ENCODE data around the gene PHF23. TPM values are rescaled to one million over a fixed set of nuclear protein-coding genes. Genes with fewer than 3 reads are reported as not detected.

Gene PHF23
- total RNA-seq, 1 experiment from 2014 or later = 121 TPM

- DNase-seq (ENCODE audit: low spot score) = peak; percentile 6
- in situ Hi-C loops (cut with HindIII; ENCODE audit: low sequenced_read_pairs) = no loop called here
These were observed 27.6 kb downstream of the PHF23 start for GRCh38 chr17:7211491-7212273.

GRCh38 chr17:7208754-7209460, 30.4 kb downstream of the PHF23 start:
- in situ Hi-C loops (cut with HindIII; ENCODE audit: low sequenced_read_pairs) = no loop called here
- DNase-seq (ENCODE audit: low spot score) = no peak

GRCh38 chr17:7208027-7208571, 31.2 kb downstream of the PHF23 start:
- in situ Hi-C loops (cut with HindIII; ENCODE audit: low sequenced_read_pairs) = no loop called here
- DNase-seq (ENCODE audit: low spot score) = peak; percentile 54

- in situ Hi-C loops (cut with HindIII; ENCODE audit: low sequenced_read_pairs) = no loop called here
- DNase-seq (ENCODE audit: low spot score) = peak; percentile 66
These were observed 31.9 kb downstream of the PHF23 start for GRCh38 chr17:7207120-7208001.

- in situ Hi-C loops (cut with HindIII; ENCODE audit: low sequenced_read_pairs) = no loop called here
These were observed 33.7 kb downstream of the PHF23 start for GRCh38 chr17:7205561-7205960.

GRCh38 chr17:7204828-7205461, 34.3 kb downstream of the PHF23 start:
- in situ Hi-C loops (cut with HindIII; ENCODE audit: low sequenced_read_pairs) = no loop called here
- peak; percentile 93 for DNase-seq (ENCODE audit: low spot score)

More at GRCh38 chr17:7205561-7205960, 33.7 kb downstream of the PHF23 start:
- DNase-seq (ENCODE audit: low spot score) = no peak

- in situ Hi-C loops (cut with HindIII; ENCODE audit: low sequenced_read_pairs) = no loop called here
- peak; percentile 73 for DNase-seq (ENCODE audit: low spot score)
These were observed 34.9 kb downstream of the PHF23 start for GRCh38 chr17:7204336-7204735.

GRCh38 chr17:7203391-7203790, 35.9 kb downstream of the PHF23 start:
- DNase-seq (ENCODE audit: low spot score) = no peak
- in situ Hi-C loops (cut with HindIII; ENCODE audit: low sequenced_read_pairs) = no loop called here

GRCh38 chr17:7196651-7197401, 42.4 kb downstream of the PHF23 start:
- DNase-seq (ENCODE audit: low spot score) = no peak
- in situ Hi-C loops (cut with HindIII; ENCODE audit: low sequenced_read_pairs) = no loop called here

GRCh38 chr17:7195971-7196370, 43.3 kb downstream of the PHF23 start:
- DNase-seq (ENCODE audit: low spot score) = no peak
- in situ Hi-C loops (cut with HindIII; ENCODE audit: low sequenced_read_pairs) = no loop called here

GRCh38 chr17:7192271-7192937, 46.9 kb downstream of the PHF23 start:
- DNase-seq (ENCODE audit: low spot score) = peak; percentile 58
- in situ Hi-C loops (cut with HindIII; ENCODE audit: low sequenced_read_pairs) = no loop called here

GRCh38 chr17:7191571-7192270, 47.5 kb downstream of the PHF23 start:
- in situ Hi-C loops (cut with HindIII; ENCODE audit: low sequenced_read_pairs) = no loop called here

GRCh38 chr17:7191069-7191468, 48.2 kb downstream of the PHF23 start:
- no peak for DNase-seq (ENCODE audit: low spot score)
- in situ Hi-C loops (cut with HindIII; ENCODE audit: low sequenced_read_pairs) = no loop called here

More at GRCh38 chr17:7191571-7192270, 47.5 kb downstream of the PHF23 start:
- peak; percentile 88 for DNase-seq (ENCODE audit: low spot score)

- no peak for DNase-seq (ENCODE audit: low spot score)
These were observed 48.9 kb downstream of the PHF23 start for GRCh38 chr17:7190276-7190917.

GRCh38 chr17:7186241-7186640, 53.0 kb downstream of the PHF23 start:
- in situ Hi-C loops (cut with HindIII; ENCODE audit: low sequenced_read_pairs) = no loop called here
- DNase-seq (ENCODE audit: low spot score) = no peak

More at GRCh38 chr17:7190276-7190917, 48.9 kb downstream of the PHF23 start:
- in situ Hi-C loops (cut with HindIII; ENCODE audit: low sequenced_read_pairs) = no loop called here
